Stomach (tissue), 9 donors: Measurements from ENCODE around the gene CREBL2. TPM values are rescaled to one million over a fixed set of nuclear protein-coding genes. Genes with fewer than 3 reads are reported as not detected.

Source experiments
- DNase-seq, 2 donors: peaks; one replicate each; pipeline versions ENCODE4 v3.0.0 to v3.0.0-alpha.2; 2013 to 2019
- H3K27ac ChIP-seq, 5 donors: fragments of 200-600 bp in 4 of 5; sonication (generic) in 4 of 5; one replicate each; pipeline ENCODE4 v1.5.1; 2013 to 2019; ENCODE audit warnings: mild to moderate bottlenecking in 1 of 5, moderate library complexity in 1 of 5
- H3K27me3 ChIP-seq, 3 donors: fragments of 200-600 bp; sonication (generic); one replicate each; pipeline ENCODE4 v1.5.1; 2017 to 2019; ENCODE audit warnings: mixed run types in 1 of 3
- H3K36me3 ChIP-seq, 4 donors: fragments of 200-600 bp; sonication (generic); 1 replicate in 3 of 4; 2 replicates in 1 of 4; pipeline ENCODE4 v1.5.1; 2016 to 2019
- H3K4me1 ChIP-seq, 4 donors: fragments of 200-600 bp; sonication (generic); one replicate each; pipeline ENCODE4 v1.5.1; 2016 to 2019
- H3K4me3 ChIP-seq, 4 donors: fragments of 200-600 bp; sonication (generic) in 3 of 4; one replicate each; pipeline ENCODE4 v1.5.1; 2016 to 2019; ENCODE audit warnings: mild to moderate bottlenecking in 1 of 4
- H3K9me3 ChIP-seq, 4 donors: fragments of 200-600 bp; sonication (generic); one replicate each; pipeline ENCODE4 v1.5.1; 2016 to 2019
- EP300 ChIP-seq: sonication (generic); formaldehyde crosslinking; IDR thresholded peaks from one replicate; pipeline ENCODE4 v1.6.1; 2017; ENCODE audit warnings: antibody characterized with exemption
- POLR2A ChIP-seq, 4 donors: fragments of 450-650 bp; IDR thresholded peaks; one replicate each; pipeline ENCODE4 v1.6.1; 2016; ENCODE audit warnings: antibody characterized with exemption in 4 of 4, control low read depth in 2 of 4, mild to moderate bottlenecking in 1 of 4, moderate library complexity in 1 of 4
- POLR2AphosphoS5 ChIP-seq, 3 donors: sonication (generic); formaldehyde crosslinking; IDR thresholded peaks; one replicate each; pipeline ENCODE4 v1.6.1; 2016; ENCODE audit warnings: antibody characterized with exemption in 3 of 3
- WGBS, 5 donors: extraction: QIAGEN DNeasy Blood & Tissue Kit in 3 of 5; methylation state at CpG; one replicate each; pipeline versions ENCODE4 v1.1.5 to v1.1.7; 2013 to 2018; 5-methylcytosine and 5-hydroxymethylcytosine counted together
- intact Hi-C: fragments of 100-400 bp; cut with DNase I; formaldehyde crosslinking; loops from one replicate; pipeline ENCODE4 v1.15.1; 2023; ENCODE audit warnings: low total_unique reads
- polyA plus RNA-seq, 3 donors: library from polyadenylated mRNA; stranded (reverse); fragments of 200-250 nt; gene quantifications; one replicate each; pipeline ENCODE4 v1.2.3, GENCODE V29; 2013
- total RNA-seq, 5 donors: library from RNA; depleted of rRNA; stranded (reverse); fragments of >200 nt; gene quantifications; one replicate each; pipeline versions ENCODE4 v1.1.0 to v1.2.3, GENCODE V29; 2014 to 2016
- TF ChIP-seq, protein P1 (sequence below), 7 experiments: fragments of 450-650 bp in 4 of 7; fragments of 200-600 bp in 3 of 7; sonication (generic) in 3 of 7; IDR thresholded peaks; one replicate each; pipeline ENCODE4 v1.5.1; 2016 to 2019; ENCODE audit warnings: antibody characterized with exemption in 7 of 7, control low read depth in 2 of 7, mild to moderate bottlenecking in 1 of 7
- donor health status: healthy with polysubstance abuse.
- donor health status: Bipolar disorder and iron deficiency.
- donor health status: healthy.

The CREBL2 gene
- total and polyA plus RNA-seq, 8 donors, result 8.2 to 42.0 (median 31.8) TPM

DNA sequence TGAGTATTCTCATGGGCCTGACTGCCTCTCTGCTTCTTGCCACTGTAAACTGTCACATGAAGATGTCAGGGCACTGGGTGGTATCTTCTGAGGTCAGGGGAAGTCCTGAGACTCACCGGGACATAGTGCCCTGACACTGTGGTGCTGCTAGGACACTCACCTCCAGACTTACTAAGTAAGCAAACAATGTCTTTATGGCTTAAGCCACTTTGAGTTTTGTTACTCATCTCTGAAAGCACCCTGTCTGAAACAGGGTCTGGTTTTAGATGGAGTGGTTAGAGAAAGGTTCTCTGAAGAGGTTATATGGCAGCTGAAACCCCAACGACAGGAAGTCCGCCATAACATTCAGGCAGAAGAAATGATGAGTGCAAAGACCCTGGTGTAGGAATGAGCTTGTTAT, 61.6 kb downstream of the CREBL2 start:
- H3K4me3 ChIP-seq, result no peak overlapping the region
- no peaks in the 10 kb centered on the region for H3K36me3 ChIP-seq
- 80 to 84% (median 82%) methylated on average over 3 of the region's 3 CpGs for WGBS, 5 donors
- no peaks in the 10 kb centered on the region for H3K27me3 ChIP-seq
- no peak overlapping the region for H3K27ac ChIP-seq
- H3K4me1 ChIP-seq, result no peaks in the 10 kb centered on the region
- DNase-seq, result no peak
- TF ChIP-seq EP300, result no peak
- TF ChIP-seq, protein P1, sequence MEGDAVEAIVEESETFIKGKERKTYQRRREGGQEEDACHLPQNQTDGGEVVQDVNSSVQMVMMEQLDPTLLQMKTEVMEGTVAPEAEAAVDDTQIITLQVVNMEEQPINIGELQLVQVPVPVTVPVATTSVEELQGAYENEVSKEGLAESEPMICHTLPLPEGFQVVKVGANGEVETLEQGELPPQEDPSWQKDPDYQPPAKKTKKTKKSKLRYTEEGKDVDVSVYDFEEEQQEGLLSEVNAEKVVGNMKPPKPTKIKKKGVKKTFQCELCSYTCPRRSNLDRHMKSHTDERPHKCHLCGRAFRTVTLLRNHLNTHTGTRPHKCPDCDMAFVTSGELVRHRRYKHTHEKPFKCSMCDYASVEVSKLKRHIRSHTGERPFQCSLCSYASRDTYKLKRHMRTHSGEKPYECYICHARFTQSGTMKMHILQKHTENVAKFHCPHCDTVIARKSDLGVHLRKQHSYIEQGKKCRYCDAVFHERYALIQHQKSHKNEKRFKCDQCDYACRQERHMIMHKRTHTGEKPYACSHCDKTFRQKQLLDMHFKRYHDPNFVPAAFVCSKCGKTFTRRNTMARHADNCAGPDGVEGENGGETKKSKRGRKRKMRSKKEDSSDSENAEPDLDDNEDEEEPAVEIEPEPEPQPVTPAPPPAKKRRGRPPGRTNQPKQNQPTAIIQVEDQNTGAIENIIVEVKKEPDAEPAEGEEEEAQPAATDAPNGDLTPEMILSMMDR (IDR thresholded peaks at IDR 0.05), result no peak
- TF ChIP-seq POLR2A (IDR thresholded peaks at IDR 0.05), result no peak
- TF ChIP-seq POLR2AphosphoS5 (IDR thresholded peaks at IDR 0.05), result no peak
- intact Hi-C loops, result no loop called here
- H3K9me3 ChIP-seq, result no peaks in the 10 kb centered on the region

DNA sequence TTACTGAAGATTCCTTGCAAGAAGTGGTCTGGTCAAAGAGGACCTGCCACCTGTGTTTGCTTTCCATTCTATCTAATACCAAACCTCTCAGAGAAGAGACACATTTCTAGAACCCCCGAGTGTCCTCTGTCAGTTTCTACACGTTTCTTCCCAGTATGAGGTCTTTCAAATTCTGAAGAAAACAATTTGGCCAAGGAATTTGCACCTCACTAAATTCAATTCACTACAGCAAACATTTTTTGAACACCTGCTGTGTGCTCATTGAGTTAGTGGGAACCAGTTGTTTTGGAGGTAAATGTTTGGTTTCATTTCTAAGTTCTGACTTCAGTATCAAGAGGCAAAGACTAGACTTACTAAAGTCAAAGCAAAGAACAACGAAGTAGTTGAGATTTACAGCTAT, 64.9 kb downstream of the CREBL2 start:
- DNase-seq, result no peak
- Histone ChIP-seq H3K36me3 (no peaks in the 10 kb centered on the region), H3K9me3 (no peaks in the 10 kb centered on the region), H3K4me3 (no peak overlapping the region), H3K27me3 (no peaks in the 10 kb centered on the region), H3K4me1 (no peaks in the 10 kb centered on the region), H3K27ac (no peak overlapping the region)
- intact Hi-C loops, result no loop called here
- TF ChIP-seq POLR2AphosphoS5 (IDR thresholded peaks at IDR 0.05) (no peak), POLR2A (IDR thresholded peaks at IDR 0.05) (no peak), EP300 (no peak)
- TF ChIP-seq, protein P1 (IDR thresholded peaks at IDR 0.05), result no peak
- WGBS, 5 donors, result 34 to 40% (median 36%) methylated on average over 3 of the region's 3 CpGs

DNA sequence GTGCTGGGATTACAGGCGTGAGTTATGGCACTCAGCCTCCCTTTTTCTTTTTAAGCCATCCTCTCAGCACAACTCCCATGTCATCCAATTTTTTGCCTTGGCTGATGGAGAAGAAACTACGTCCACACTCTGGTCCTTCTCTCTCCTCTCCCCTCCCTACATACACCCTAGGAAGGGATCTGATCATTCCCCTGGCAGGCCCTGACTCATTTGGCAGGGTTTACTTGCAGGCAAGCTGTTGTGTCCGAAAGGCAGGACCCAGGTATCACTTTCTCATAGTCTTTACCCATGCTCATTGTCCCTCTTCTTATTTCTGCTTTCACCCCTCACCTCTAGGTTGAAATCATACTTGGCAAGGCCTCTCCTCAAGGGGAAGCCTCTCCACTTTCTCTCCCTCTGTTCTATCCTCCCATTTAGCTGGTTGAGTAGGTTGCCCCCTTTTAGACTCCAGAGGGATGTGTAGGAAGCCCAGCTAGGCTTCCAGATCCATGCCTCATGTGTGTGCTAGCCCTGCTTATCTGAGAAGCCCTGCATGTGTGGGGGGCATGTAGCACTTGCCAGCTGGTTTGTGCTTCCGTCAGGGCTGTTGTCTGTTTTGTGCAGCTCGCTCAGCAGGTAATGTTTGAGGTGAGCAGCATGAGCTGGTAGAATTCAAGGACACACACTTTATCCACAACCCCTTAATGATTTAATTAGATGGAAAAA, 69.5 kb downstream of the CREBL2 start:
- TF ChIP-seq, protein P1 (IDR thresholded peaks at IDR 0.05), result no peak
- no peak for TF ChIP-seq POLR2AphosphoS5 (IDR thresholded peaks at IDR 0.05)
- TF ChIP-seq POLR2A (IDR thresholded peaks at IDR 0.05), result no peak
- TF ChIP-seq EP300, result no peak
- DNase-seq, result no peak
- Histone ChIP-seq H3K4me1 (peaks cover 0 to 6% (median 3%) of the 10 kb centered on the region in 4 donors), H3K27me3 (peaks cover 0 to 6% (median 0%) of the 10 kb centered on the region in 3 donors), H3K9me3 (no peaks in the 10 kb centered on the region), H3K27ac (no peak overlapping the region), H3K4me3 (no peak overlapping the region), H3K36me3 (no peaks in the 10 kb centered on the region)
- intact Hi-C loops, result no loop called here
- WGBS, 5 donors, result 89 to 93% (median 91%) methylated on average over 5 of the region's 5 CpGs

DNA sequence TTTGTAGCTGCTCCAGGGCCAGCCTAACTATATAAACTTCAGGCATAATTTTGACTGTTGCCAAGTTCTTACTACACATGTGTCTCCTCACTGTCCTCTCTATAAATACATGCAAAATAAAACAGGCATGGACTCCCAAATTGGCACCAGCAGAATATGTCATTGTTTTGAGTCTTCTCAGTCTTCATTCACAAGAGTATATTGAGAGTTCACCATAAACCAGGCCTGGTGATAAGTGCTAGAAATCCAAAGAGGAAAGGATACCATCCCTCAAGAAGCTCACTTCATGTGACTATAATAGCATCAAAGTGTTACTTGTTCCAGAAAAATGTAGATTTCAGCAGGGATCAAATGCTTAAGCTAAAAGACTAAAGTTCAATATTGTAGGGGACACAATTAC, 70.6 kb downstream of the CREBL2 start:
- intact Hi-C loops, result no loop called here
- Histone ChIP-seq H3K4me3 (no peak overlapping the region), H3K36me3 (no peaks in the 10 kb centered on the region), H3K27me3 (peaks cover 0 to 6% (median 0%) of the 10 kb centered on the region in 3 donors), H3K4me1 (peaks cover 0 to 6% (median 3%) of the 10 kb centered on the region in 4 donors), H3K27ac (no peak overlapping the region), H3K9me3 (no peaks in the 10 kb centered on the region)
- no peak for DNase-seq
- TF ChIP-seq POLR2A (IDR thresholded peaks at IDR 0.05), result no peak
- TF ChIP-seq POLR2AphosphoS5 (IDR thresholded peaks at IDR 0.05), result no peak
- TF ChIP-seq, protein P1 (IDR thresholded peaks at IDR 0.05), result no peak
